Measurements from ENCODE around the gene LRRC8A.
"Not testable (repeated sequence)": the region's sequence is repeated elsewhere in the genome, so short reads cannot be mapped to it uniquely, and the experiment has no call there.

Gene LRRC8A

GRCh38 chr9:128920381-128921058 lies 38.6 kb downstream of the LRRC8A start, which contains the start of gene PHYHD1:
TSS of gene PHYHD1 (plus strand) at chr9:128920982. CDS start at chr9:128922324, 1,342 bp downstream.
- in situ Hi-C loops (cut with MboI; ENCODE audit: low sequenced_read_pairs), result no loop called here

- in situ Hi-C loops (cut with MboI; ENCODE audit: low sequenced_read_pairs), result no loop called here
Measured at GRCh38 chr9:128921881-128922763, 40.2 kb downstream of the LRRC8A start.

DNA sequence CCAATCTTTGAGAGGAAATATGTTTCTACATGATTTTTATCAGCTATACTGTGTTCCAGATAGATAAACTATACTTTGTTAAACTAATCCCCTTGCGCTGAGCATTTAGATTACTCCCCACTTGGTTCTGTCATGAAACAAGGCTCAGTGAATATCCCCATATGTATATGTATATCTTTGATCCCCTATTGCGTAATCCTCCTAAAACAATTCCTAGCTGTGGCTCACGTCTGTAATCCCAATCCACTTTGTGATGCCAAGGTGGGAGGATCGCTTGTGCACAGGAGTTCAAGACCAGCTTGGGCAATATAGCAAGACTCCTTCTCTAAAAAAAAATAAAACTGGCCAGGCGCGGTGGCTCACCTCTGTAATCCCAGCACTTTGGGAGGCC lies 41.6 kb downstream of the LRRC8A start:
- in situ Hi-C loops (cut with MboI; ENCODE audit: low sequenced_read_pairs), result no loop called here

DNA sequence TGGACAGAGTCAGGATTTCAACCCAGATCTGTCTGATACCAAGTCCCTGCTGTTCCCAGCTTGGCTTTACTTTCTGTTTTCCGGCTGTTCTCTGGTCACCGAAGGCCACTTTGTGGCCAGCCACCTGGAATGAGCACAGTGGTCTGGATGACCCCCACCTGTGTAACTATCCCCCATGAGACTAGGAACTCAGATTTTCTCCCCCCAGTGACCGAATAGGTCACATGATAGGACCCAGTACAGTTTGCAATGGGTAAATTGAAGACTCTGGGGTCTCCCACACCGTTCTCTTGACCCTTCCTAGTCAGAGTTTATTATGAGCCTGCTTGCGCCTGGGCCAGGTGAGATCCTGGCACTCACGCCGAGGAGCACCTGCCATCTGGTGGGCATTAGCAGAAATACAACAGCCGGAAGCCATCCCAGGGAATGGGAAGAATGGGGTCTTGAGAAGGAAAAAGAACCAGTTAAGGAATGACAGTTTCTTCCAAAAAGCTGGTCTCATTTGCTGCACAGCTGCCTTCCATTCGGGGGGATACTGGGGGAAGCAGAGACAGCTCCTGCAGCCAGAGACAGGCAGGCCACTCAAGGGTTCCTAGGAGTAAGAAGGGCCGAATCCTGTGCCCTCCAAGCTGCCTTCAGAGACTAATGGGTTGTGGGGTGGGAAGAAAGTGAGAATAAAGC lies 45.9 kb downstream of the LRRC8A start:
- in situ Hi-C loops (cut with MboI; ENCODE audit: low sequenced_read_pairs), result no loop called here

- in situ Hi-C loops (cut with MboI; ENCODE audit: low sequenced_read_pairs), result no loop called here
Measured at GRCh38 chr9:128928624-128929023, 46.7 kb downstream of the LRRC8A start.

- in situ Hi-C loops (cut with MboI; ENCODE audit: low sequenced_read_pairs), result no loop called here
Measured at GRCh38 chr9:128929560-128929959, 47.6 kb downstream of the LRRC8A start.

GRCh38 chr9:128933731-128934130 lies 51.8 kb downstream of the LRRC8A start:
- in situ Hi-C loops (cut with MboI; ENCODE audit: low sequenced_read_pairs), result no loop called here

- in situ Hi-C loops (cut with MboI; ENCODE audit: low sequenced_read_pairs), result no loop called here
Measured at GRCh38 chr9:128936171-128936865, 54.4 kb downstream of the LRRC8A start.

DNA sequence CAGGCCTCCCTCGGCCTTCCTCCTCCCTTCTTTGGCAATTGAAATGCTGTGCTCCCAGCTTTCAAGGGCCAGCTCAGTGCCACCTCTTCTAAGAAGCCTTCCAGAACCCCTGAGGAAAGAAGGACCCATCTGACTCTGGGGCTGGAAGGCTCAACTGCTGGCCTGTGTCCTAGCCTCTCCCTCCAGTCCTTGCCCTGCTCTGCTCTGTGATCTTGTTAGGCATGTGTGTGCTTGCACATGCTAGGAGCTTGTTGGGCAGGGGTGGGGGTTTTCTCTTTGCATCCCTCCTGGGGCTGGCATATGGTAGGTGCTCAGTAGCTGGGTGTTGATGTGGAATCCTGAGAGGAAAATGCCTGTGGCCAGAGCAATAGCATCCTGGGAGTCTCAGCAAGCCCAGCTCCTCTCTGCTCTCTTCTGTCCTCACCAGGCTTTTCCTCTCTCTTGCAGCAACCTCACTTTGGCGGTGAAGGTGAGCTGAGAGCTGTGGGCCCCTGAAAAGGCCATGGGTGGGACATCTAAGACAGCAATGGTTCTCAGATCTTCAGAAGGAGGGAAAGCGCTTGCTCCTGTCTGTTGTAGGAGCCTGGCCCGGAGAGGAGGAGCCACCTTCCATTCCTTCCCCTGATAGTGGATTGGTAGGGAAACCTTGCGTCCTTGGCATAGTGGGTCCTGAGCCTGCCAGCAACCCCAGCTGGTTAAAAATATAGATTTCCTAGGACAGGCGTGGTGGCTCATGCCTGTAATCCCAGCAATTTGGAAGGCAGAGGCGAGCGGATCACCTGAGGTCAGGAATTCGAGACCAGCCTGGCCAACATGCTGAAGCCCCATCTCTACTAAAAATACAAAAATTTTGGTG lies 55.6 kb downstream of the LRRC8A start:
- in situ Hi-C loops (cut with MboI; ENCODE audit: low sequenced_read_pairs), result no loop called here

DNA sequence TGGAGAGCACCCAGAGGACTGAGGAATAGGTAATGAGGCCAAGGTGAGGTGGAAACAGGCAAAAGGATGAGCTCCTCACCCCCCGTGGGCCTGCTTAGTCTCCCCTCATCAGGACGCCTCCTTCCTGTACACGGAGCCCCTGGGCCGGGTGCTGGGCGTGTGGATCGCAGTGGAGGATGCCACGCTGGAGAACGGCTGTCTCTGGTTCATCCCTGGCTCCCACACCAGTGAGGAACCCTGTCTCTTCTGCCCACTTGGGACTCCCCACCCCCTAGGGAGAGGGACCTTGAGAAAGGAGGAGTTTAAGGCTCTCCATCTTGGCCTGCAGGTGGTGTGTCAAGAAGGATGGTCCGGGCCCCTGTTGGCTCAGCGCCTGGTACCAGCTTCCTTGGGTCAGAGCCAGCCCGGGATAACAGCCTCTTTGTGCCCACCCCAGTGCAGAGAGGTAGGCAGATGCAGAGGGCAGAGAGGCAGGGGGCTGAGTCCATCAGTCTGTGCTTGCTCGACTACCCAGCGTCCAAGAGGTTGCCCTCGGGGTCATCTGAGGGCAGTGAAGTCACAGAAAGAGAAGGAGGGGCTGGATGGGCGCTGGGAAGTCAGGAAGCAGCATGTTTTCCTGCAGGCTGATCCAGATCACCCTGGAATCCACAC lies 58.5 kb downstream of the LRRC8A start:
- in situ Hi-C loops (cut with MboI; ENCODE audit: low sequenced_read_pairs), result no loop called here

GRCh38 chr9:128940946-128941755 lies 59.2 kb downstream of the LRRC8A start:
- in situ Hi-C loops (cut with MboI; ENCODE audit: low sequenced_read_pairs), result no loop called here

- in situ Hi-C loops (cut with MboI; ENCODE audit: low sequenced_read_pairs), result no loop called here
Measured at GRCh38 chr9:128943832-128944620, 62.1 kb downstream of the LRRC8A start.

GRCh38 chr9:128944966-128945365 lies 63.0 kb downstream of the LRRC8A start:
- in situ Hi-C loops (cut with MboI; ENCODE audit: low sequenced_read_pairs), result not testable (repeated sequence)

DNA sequence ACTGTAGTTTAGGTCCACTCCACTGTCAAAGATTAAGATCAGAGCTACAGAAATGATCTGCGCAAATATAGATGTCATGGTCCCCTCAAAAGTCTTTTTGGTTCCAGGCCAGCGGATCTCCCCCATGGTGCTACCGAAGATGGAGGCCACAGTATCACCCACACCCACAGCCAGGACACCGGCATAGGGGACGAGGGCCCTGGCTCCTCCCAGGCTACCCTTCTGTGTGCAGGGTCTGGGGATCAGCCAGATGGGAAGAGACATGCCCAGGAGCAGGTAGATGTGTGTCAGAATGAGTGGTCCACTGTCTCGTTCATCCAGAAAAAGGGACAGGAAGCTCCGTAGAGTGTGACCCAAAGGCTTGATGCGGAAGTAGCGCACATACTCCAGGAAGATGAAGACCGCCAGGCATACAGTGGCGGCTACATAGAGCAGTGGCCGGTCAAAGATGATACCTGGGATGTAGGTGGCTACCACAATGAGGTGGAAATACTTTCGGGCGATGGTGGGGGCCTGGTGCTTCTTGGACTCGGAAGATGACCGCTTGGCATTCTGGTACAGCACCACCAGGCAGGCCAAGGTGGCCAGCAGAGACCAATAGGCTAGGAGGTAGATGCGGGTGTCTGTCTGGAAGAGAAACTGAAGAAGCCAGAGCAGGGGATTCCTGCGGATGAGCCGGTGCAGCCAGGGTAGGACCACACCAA lies 64.0 kb downstream of the LRRC8A start:
- in situ Hi-C loops (cut with MboI; ENCODE audit: low sequenced_read_pairs), result no loop called here

DNA sequence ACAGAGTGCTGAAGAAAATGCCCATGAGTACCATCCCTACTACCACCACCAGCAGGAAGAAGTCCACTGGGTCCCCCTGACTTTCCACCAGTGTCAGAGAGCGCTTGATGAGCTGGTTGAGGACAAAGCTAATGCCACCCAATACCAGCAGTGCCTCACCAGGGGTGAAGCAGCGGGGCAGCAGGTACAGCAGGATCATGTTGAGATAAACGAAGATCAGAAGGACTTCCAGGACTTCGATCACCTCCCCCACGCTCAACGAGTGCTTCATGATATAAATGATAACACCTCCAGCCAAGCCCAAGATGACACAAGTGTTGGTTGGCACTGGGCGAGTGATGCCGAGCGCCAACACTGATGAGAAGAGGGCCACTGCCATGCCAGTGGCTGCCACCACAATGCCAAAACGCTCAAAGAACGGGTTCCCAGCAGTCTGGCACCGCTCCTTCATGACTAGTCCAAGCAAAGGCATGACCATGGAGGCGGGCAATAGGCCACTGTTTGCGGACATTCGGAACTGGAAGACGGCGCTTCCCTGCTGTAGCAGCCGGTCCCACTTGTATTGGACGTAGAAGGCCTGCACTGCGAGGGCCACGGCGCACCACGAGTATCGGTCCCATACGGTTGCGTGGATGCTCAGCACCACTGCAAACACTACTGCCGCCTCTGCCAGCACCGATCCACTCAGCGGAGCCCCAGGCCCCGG lies 64.8 kb downstream of the LRRC8A start:
- in situ Hi-C loops (cut with MboI; ENCODE audit: low sequenced_read_pairs), result no loop called here

DNA sequence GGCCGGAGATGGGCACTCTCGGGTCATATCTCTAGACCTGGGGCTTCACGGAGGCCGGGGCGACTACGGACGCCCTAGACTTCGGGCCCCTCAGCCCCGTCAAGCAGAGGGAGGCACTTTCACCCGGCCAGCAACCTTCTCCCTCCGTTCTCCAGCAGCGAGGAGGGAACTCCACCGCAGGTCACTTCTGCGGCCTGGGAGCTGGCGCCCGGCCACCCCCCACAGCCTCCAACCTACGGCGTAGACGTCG lies 65.3 kb downstream of the LRRC8A start:
- in situ Hi-C loops (cut with MboI; ENCODE audit: low sequenced_read_pairs), result no loop called here
